Adrenal gland (tissue), 5 donors: Measurements from ENCODE around the gene CORO2B.

ENCODE experiments used
- CTCF ChIP-seq, 6 experiments: fragments of 450-650 bp in 4 of 6; fragments of 200-600 bp in 2 of 6; sonication (generic) in 1 of 6; IDR thresholded peaks; 1 replicate in 5 of 6; 2 replicates in 1 of 6; pipeline versions ENCODE4 v1.5.1 to v1.8.0; 2016 to 2021; ENCODE audit warnings: antibody characterized with exemption in 6 of 6, mild to moderate bottlenecking in 2 of 6, moderate library complexity in 1 of 6
- POLR2A ChIP-seq, 2 donors: fragments of 450-650 bp; IDR thresholded peaks; one replicate each; pipeline ENCODE4 v1.6.1; 2017; ENCODE audit warnings: antibody characterized with exemption in 2 of 2, mild to moderate bottlenecking in 2 of 2, moderate library complexity in 1 of 2
- donor health status: DM: no; HTN: no; CAD: no.

DNA sequence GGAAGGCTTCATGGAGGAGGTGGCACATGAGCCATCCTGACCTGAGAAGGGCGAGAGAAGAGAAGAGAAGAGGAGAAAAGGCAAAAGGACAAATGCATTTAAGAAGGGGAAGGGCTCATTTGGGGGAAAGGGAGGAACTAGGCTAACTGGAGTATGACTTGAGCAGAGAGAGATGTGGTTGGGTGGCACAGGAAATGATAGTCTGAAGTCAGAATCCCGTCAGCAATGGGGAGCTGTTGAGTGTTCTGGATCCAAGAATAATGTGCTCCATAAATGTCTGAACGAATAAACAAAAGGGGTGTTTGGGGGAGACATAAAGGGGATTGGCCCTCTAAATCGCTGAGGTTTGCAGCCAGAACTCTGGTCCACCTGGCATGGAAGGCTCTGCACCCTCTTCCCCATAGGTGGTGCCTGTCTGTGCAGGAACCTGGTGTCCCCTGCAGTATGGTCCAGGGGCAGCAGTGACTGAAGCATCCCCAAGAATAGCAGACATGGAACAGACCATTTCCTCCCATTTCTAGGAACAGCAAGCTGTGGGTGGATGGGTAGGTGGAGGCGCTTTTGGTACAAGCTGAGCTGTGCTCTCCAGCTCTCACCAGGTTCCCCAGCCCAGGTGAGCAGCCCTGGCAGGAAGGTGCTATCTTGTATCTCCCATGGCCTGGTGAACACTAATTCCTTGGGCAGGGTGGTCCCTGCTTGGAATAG is 15.2 kb downstream of the CORO2B start:
- no peak for TF ChIP-seq CTCF (IDR thresholded peaks at IDR 0.05)
- no peak for TF ChIP-seq POLR2A (IDR thresholded peaks at IDR 0.05)
